NT2/D1 (cell line): Measurements from ENCODE around the gene FBXO11.

Experiments
- SUZ12 ChIP-seq: IDR thresholded peaks from 2 replicates; pipeline ENCODE4 v1.6.1; 2011; ENCODE audit not compliant: insufficient read length, insufficient read depth; ENCODE audit errors: extremely low read depth
- YY1 ChIP-seq: IDR thresholded peaks from 2 replicates; pipeline ENCODE4 v1.6.1; 2011; ENCODE audit not compliant: insufficient read length, insufficient read depth
- ZNF274 ChIP-seq: IDR thresholded peaks from 2 replicates; pipeline ENCODE4 v1.6.1; 2011; ENCODE audit warnings: mild to moderate bottlenecking, low read depth, low read length

GRCh38 chr2:47783486-47784351 is 122.6 kb downstream of the FBXO11 start:
- TF ChIP-seq ZNF274: no peak
- no peak for TF ChIP-seq YY1
- TF ChIP-seq SUZ12: no peak
